ENCODE measurements around the gene RFX7. TPM values are rescaled to one million over a fixed set of nuclear protein-coding genes. Genes with fewer than 3 reads are reported as not detected.

RFX7 gene
- total RNA-seq, 4 donors from 2014 or later = 8.7 to 51.5 (median 12.9) TPM

- Histone ChIP-seq H3K27ac (no peak overlapping the region), H3K36me3 (no peaks in the 10 kb centered on the region), H3K27me3 (no peaks in the 10 kb centered on the region), H3K4me3 (no peak overlapping the region), H3K9me3 (no peaks in the 10 kb centered on the region), H3K4me1 (no peaks in the 10 kb centered on the region)
- 43 to 54% methylated on average over 3 of the region's 3 CpGs for WGBS, 2 donors (ENCODE audit: low coverage in 1 of 2)
- intact Hi-C loops (cut with DNase I; ENCODE audit: low total_unique reads) (no loop called here), in situ Hi-C loops (cut with MboI; ENCODE audit: low pct_ligation_motif_present in 1 of 4, low pct_unique_long_range_greater_than_20kb in 1 of 4, low sequenced_read_pairs in 3 of 4) (no loop called here)
- no peak for DNase-seq
- no peak for TF ChIP-seq EP300 (IDR thresholded peaks at IDR 0.05; ENCODE audit: low read depth)
- no peak for TF ChIP-seq CTCF (IDR thresholded peaks at IDR 0.05)
- no peak for TF ChIP-seq POLR2AphosphoS5 (IDR thresholded peaks at IDR 0.05)
- TF ChIP-seq POLR2A (IDR thresholded peaks at IDR 0.05) = no peak
Measured at GRCh38 chr15:56038015-56038414, 205.7 kb downstream of the RFX7 start.

Small RNA genes within 50 kb of the gene (small RNA-seq; reads per million reads assigned to genes)
- 0 reads per million in 4 donors for gene CD24P2
- gene RNU6-1287P = 0 reads per million in 4 donors

Other genes with a start within 250 kb of the RFX7 start
- 10 to 100 TPM in 1 of 4 donors, 1 to 10 TPM in 3; 1.8 to 19.2 (median 5.6) TPM for gene TEX9, start 121.5 kb upstream of the RFX7 start, total RNA-seq
- under 1 TPM in 3 of 4 donors, not detected in 1; 0.16 to 0.96 (median 0.40) TPM for gene MNS1, start 221.3 kb upstream of the RFX7 start, total RNA-seq

Data from transverse colon (tissue), 4 donors.